Testis (tissue), 2 donors: ENCODE results near the gene PGAP2.

Source experiments
- CTCF ChIP-seq, 3 experiments: fragments of 450-650 bp in 2 of 3; fragments of 200-600 bp in 1 of 3; sonication (generic) in 1 of 3; IDR thresholded peaks; one replicate each; pipeline ENCODE4 v1.5.1; 2016 to 2019; ENCODE audit warnings: antibody characterized with exemption in 3 of 3, mild to moderate bottlenecking in 2 of 3, moderate library complexity in 1 of 3
- POLR2A ChIP-seq: fragments of 450-650 bp; IDR thresholded peaks from one replicate; pipeline ENCODE4 v1.6.1; 2017; ENCODE audit warnings: antibody characterized with exemption, mild to moderate bottlenecking, moderate library complexity

DNA sequence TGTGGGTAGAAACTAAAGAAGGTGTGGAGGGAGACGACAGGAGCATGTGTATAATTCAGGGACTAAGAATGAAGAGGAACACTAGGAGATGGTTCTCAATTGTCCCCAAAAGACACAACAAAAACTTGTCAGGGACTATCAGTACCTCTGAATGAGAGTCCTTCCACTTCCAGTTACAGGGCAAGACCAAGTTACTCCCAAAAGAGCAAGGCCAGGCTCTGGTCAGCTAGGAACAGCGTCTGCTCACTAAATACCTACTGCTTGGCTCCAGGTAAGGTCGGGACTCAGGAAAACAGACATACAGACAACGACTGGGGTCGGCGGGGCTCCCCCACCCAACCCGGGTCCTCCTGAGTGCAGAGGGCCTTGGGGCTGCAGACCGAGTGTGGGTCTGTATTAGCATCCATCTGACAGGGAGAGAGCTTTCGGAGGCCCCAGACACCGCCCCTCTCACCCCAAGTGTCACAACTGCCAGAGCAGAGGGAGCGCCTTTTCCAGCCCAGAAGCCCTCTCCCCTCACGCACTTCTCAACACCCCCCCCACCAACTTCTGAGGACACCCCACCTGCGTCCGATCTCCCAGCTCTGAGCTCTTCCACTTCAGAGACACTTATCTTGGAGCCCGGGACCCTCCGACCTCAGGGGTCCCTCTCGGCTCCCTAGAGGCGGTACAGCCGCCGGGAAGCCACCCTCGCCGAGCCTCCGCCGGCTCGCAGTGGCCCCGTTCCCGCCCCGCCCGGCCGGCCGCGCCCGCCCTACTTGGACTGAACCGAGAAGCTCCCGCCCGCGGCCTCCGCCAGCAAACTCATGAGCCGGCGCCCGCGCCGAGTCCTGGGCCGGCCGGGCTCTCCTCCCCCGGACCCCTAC is 31.9 kb downstream of the PGAP2 start:
- TF ChIP-seq CTCF (IDR thresholded peaks at IDR 0.05) (no peak), POLR2A (no peak)
